GM12865 (cell line): ENCODE results near the gene GALNT8.

Source experiments
- DNase-seq: peaks from one replicate; pipeline ENCODE4 v3.0.0; 2010; ENCODE audit warnings: low read depth
- H3K4me3 ChIP-seq: 2 replicates; pipeline ENCODE4 v1.5.1; 2011; ENCODE audit warnings: mild to moderate bottlenecking, low read depth, low read length, control low read depth
- CTCF ChIP-seq: IDR thresholded peaks from 2 replicates; pipeline ENCODE4 v1.5.1; 2011; ENCODE audit warnings: low read length, control low read depth, low read depth, inconsistent platforms; ENCODE audit not compliant: insufficient read depth; ENCODE audit errors: missing control alignments

GALNT8 gene

GRCh38 chr12:4701395-4702190 is 18.6 kb upstream of the GALNT8 start:
- DNase-seq = no peak
- no peak overlapping the region for H3K4me3 ChIP-seq
- no peak for TF ChIP-seq CTCF

GRCh38 chr12:4703676-4704075 is 16.5 kb upstream of the GALNT8 start:
- DNase-seq = no peak
- TF ChIP-seq CTCF = no peak
- no peak overlapping the region for H3K4me3 ChIP-seq

GRCh38 chr12:4705824-4706223 is 14.4 kb upstream of the GALNT8 start:
- no peak for DNase-seq
- no peak for TF ChIP-seq CTCF
- no peak overlapping the region for H3K4me3 ChIP-seq

GRCh38 chr12:4707306-4707705 is 12.9 kb upstream of the GALNT8 start:
- no peak for TF ChIP-seq CTCF
- no peak for DNase-seq
- no peak overlapping the region for H3K4me3 ChIP-seq

- no peak overlapping the region for H3K4me3 ChIP-seq
- TF ChIP-seq CTCF = no peak
- no peak for DNase-seq
These were observed 10.1 kb upstream of the GALNT8 start for GRCh38 chr12:4710113-4710512.

- DNase-seq = no peak
- H3K4me3 ChIP-seq = no peak overlapping the region
- TF ChIP-seq CTCF = no peak
These were observed 5.3 kb upstream of the GALNT8 start for GRCh38 chr12:4714879-4715278.

- no peak for TF ChIP-seq CTCF
- H3K4me3 ChIP-seq = no peak overlapping the region
- DNase-seq = no peak
These were observed 2.4 kb upstream of the GALNT8 start for GRCh38 chr12:4717806-4718205.
